BLaER1 (cell line): ENCODE measurements around the gene MITF.

Experiments used
- H3K27ac ChIP-seq: shearing (Covaris generic); formaldehyde crosslinking; 2 replicates; pipeline ENCODE4 v1.8.1; 2022
- H3K27me3 ChIP-seq: shearing (Covaris generic); formaldehyde crosslinking; 2 replicates; pipeline ENCODE4 v1.8.1; 2022
- H3K36me3 ChIP-seq: shearing (Covaris generic); formaldehyde crosslinking; 2 replicates; pipeline ENCODE4 v1.8.1; 2022
- H3K4me1 ChIP-seq: shearing (Covaris generic); formaldehyde crosslinking; 2 replicates; pipeline ENCODE4 v1.8.1; 2022
- H3K4me2 ChIP-seq: shearing (Covaris generic); formaldehyde crosslinking; 2 replicates; pipeline ENCODE4 v1.8.1; 2022
- H3K4me3 ChIP-seq: shearing (Covaris generic); formaldehyde crosslinking; 2 replicates; pipeline ENCODE4 v1.8.1; 2022
- H3K9ac ChIP-seq: shearing (Covaris generic); formaldehyde crosslinking; 2 replicates; pipeline ENCODE4 v1.8.1; 2022
- H3K9me3 ChIP-seq: shearing (Covaris generic); formaldehyde crosslinking; 2 replicates; pipeline ENCODE4 v1.8.1; 2022
- H4K20me1 ChIP-seq: shearing (Covaris generic); formaldehyde crosslinking; 2 replicates; pipeline ENCODE4 v1.8.1; 2022
- Cebpa-rat ChIP-seq: shearing (Covaris generic); IDR thresholded peaks from 2 replicates; pipeline ENCODE4 v1.8.1; 2022

The MITF gene

DNA sequence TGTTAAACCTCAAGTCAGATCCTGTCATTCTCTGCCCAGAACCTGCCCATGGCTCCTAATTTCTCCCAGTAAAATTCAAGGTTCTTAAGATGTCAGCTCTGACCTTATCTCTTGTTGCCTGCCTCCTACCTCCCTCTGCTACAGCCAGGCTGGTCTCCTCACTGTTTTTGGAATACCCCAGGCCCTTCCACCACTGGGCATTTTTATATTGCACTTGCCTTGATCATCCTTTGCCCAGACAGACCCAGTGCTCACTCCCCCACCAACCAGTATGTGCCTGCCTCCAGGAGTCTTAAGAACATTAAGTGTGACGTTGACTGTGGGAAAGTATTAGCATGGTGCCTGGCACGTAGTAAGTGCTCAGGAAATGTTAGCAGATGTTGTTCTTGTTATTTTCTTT, 3.1 kb downstream of the MITF start:
- Histone ChIP-seq H3K27me3 (peaks cover 17% of the 10 kb centered on the region), H3K9ac (no peak overlapping the region), H3K36me3 (no peaks in the 10 kb centered on the region), H3K4me2 (no peak overlapping the region), H3K4me3 (no peak overlapping the region), H3K4me1 (peaks cover 24% of the 10 kb centered on the region), H4K20me1 (no peaks in the 10 kb centered on the region), H3K27ac (no peak overlapping the region), H3K9me3 (no peaks in the 10 kb centered on the region)
- no peak for TF ChIP-seq Cebpa-rat

DNA sequence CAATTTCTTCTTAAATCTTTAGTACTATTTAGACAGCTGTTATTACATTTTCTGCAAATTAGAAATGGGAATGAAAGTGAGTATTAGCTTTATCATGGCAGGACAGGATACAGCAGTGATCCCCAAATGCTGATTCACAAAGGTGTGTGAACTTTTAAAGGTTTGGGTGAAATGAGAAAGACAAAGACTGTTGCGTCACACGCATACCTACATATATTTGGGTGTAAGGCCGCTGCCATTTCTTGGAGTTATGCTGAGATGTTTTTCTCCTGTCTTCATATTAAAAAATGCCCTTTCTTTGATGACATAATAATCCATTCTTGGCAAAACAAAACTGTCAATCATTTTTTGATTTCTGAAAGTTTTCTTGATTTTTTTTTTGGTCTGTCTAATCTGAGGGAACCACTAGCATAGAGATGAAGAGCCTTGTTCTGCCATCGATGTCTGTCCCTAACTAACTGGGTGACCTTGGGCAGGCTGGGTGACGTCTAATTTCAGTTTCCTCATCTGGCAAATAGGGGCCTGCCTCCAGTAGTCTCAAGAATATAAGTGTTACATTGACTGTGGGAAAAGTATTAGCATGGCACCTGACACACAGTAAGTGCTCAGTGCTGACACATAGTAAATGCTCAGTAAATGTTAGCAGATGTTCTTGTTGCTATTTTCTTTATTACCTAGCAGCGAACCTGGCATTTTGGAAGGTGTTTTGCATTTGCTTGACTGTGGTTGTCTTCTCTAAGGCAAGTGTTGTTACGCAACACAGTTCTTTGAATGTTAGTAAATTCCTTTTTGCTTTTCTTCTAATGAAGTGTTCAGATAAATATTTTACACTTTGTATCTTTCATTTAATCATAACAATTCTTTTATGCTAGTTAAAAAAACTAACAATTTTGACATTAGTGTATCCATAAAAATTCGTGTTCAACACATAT, 5.0 kb downstream of the MITF start:
- Histone ChIP-seq H3K9me3 (no peaks in the 10 kb centered on the region), H3K4me2 (no peak overlapping the region), H3K27ac (no peak overlapping the region), H3K4me3 (no peak overlapping the region), H3K4me1 (peaks cover 29% of the 10 kb centered on the region), H3K36me3 (no peaks in the 10 kb centered on the region), H4K20me1 (no peaks in the 10 kb centered on the region), H3K27me3 (peaks cover 17% of the 10 kb centered on the region), H3K9ac (no peak overlapping the region)
- peak; percentile 57; the same call in 1 of the 2 replicates for TF ChIP-seq Cebpa-rat

DNA sequence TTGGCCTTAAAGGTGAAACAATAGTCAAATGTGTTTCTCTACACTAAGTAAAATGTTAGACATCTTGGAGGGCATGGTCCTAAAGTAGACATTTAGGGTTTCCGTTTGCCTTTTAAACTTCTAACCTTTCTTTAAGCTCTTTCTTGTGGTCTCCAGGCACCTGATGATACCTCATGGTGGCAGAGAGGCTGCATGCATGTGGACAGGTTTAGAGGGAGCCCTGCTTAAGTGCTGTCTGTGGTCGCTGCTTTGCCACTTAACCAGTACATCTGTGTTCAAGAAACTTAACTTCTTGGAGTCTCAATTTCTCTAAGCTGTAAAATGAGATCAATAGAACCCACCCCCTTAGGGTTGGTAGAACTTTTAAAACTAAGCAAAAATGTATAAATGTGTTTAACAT, 6.2 kb downstream of the MITF start:
- H3K36me3 ChIP-seq, result no peaks in the 10 kb centered on the region
- H3K27ac ChIP-seq, result no peak overlapping the region

DNA sequence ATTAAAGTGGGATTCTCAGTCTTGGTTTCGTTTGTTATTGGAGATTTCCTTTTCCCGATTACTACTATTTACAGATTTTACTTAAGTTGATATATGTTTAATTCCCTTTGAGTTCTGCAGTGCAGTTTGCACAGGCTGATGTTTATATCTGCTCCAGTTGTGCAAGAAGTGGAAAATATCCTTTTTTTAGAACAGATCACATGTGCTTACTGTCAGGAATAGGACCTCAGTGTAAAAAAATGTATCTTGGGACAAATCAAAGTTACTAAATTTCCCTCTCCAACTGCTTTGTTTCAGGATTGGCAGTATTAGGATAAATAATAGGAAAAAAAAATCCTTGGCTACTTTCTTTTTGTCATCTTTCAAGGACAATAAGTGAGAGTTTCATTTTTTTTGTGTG, 6.9 kb downstream of the MITF start:
- no peaks in the 10 kb centered on the region; the same call in 1 of the 2 replicates for H3K27me3 ChIP-seq
- H3K9ac ChIP-seq, result no peak overlapping the region
- H3K9me3 ChIP-seq, result no peaks in the 10 kb centered on the region
- H3K4me3 ChIP-seq, result no peak overlapping the region
- H3K36me3 ChIP-seq, result no peaks in the 10 kb centered on the region
- no peak overlapping the region for H3K27ac ChIP-seq
- H3K4me1 ChIP-seq, result peaks cover 17% of the 10 kb centered on the region
- no peaks in the 10 kb centered on the region for H4K20me1 ChIP-seq
- TF ChIP-seq Cebpa-rat, result no peak
- H3K4me2 ChIP-seq, result peak overlapping the region; percentile 20; the same call in 1 of the 2 replicates

More for the DNA sequence above, 6.2 kb downstream of the MITF start:
- no peak for TF ChIP-seq Cebpa-rat
- Histone ChIP-seq H3K27me3 (peaks cover 6% of the 10 kb centered on the region), H3K9me3 (no peaks in the 10 kb centered on the region), H3K4me2 (peak overlapping the region; percentile 20; the same call in 1 of the 2 replicates), H4K20me1 (no peaks in the 10 kb centered on the region), H3K9ac (no peak overlapping the region), H3K4me1 (peaks cover 20% of the 10 kb centered on the region), H3K4me3 (no peak overlapping the region)

DNA sequence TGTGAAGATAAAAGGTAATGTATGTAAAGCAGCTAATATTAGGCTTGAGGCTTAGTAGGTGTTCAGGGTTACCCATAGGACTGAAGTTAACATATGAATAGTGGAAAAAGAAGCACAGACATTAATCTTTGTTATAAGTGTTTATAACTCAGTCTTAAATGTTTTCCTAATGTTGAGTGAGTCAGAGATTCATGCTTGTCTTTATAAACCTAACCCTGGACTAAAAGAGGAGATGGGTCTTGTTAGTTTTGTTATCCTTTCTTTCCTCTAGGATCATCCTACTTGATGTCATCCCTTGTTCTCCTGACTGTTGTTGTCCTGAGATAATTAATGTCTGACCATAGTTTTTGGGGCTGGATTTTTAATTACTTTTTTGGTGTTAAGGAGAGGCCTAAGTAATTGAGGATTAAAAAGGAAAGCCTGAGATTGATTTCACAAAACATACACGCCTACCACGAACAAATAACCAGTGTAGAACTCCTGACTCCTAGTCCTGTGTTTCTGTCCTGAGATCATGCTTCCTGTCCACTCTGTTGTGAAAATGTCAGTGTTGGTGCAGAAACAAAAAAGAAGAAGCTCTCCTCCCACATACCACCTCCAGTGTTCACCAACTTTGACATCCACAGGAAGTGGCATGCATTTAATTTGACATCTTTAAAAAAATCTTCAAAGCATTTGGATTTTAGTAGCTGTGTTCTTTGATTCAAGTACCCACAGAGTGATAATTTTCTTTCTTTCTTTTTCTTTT, 8.4 kb downstream of the MITF start:
- no peak overlapping the region for H3K4me3 ChIP-seq
- H4K20me1 ChIP-seq, result no peaks in the 10 kb centered on the region
- peak overlapping the region; percentile 8; the same call in 1 of the 2 replicates for H3K4me2 ChIP-seq
- TF ChIP-seq Cebpa-rat, result no peak
- no peak overlapping the region for H3K9ac ChIP-seq
- H3K36me3 ChIP-seq, result 0 out of 2 replicates have a peak, but pooled peaks cover under 1% of the 10 kb centered on the region
- peaks cover 17% of the 10 kb centered on the region for H3K4me1 ChIP-seq
- no peaks in the 10 kb centered on the region for H3K27me3 ChIP-seq
- no peak overlapping the region for H3K27ac ChIP-seq
- H3K9me3 ChIP-seq, result peaks cover 6% of the 10 kb centered on the region

DNA sequence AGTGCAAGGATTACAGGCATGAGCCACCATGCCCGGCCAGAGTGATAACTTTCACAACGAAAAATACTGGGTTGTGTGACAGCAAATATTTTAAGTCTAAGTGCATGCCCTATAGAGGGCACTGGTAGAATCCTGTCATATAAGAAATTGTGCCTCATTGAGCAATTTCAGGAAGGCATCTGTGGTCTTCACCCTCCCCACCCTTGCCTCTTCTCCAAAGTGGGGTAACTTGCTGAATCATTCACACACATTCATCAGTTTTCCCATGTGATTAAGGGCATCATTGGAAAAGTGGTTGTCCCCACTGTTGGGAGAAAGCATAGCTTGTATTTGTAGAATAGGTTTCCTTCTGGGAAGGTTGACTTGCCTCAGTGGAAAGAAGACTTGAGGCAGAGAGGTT, 9.2 kb downstream of the MITF start:
- Histone ChIP-seq H3K4me1 (peaks cover 17% of the 10 kb centered on the region), H3K4me3 (no peak overlapping the region), H3K4me2 (peak overlapping the region; percentile 8; the same call in 1 of the 2 replicates), H3K27ac (no peak overlapping the region), H3K27me3 (no peaks in the 10 kb centered on the region), H3K36me3 (0 out of 2 replicates have a peak, but pooled peaks cover 7% of the 10 kb centered on the region), H4K20me1 (no peaks in the 10 kb centered on the region), H3K9ac (no peak overlapping the region), H3K9me3 (peaks cover 14% of the 10 kb centered on the region)
- no peak for TF ChIP-seq Cebpa-rat

DNA sequence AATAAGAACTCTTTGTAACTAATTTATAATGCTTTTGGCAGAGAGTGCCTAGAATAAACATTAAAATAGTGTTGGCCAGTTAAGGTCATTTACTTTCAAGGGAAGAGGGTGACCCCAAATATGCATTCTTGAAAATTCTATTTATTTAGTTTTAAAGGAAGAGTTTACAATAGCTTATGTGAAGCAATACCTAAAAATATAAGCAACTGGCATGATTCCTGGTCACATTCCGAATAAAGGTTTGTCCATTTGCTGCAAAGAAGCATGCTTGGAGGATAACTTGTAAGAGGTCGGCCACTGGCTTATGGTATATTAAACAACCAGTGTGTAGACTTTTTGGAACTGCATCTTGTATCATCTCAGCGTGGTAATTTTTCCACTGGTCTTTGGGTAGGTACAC, 10.2 kb downstream of the MITF start:
- H3K27ac ChIP-seq, result no peak overlapping the region
- H3K4me3 ChIP-seq, result no peak overlapping the region
- peaks cover 23% of the 10 kb centered on the region for H3K9me3 ChIP-seq
- no peaks in the 10 kb centered on the region for H3K27me3 ChIP-seq
- no peak overlapping the region for H3K9ac ChIP-seq
- no peaks in the 10 kb centered on the region for H4K20me1 ChIP-seq
- H3K4me2 ChIP-seq, result no peak overlapping the region
- TF ChIP-seq Cebpa-rat, result no peak
- H3K4me1 ChIP-seq, result peaks cover 17% of the 10 kb centered on the region
- H3K36me3 ChIP-seq, result 0 out of 2 replicates have a peak, but pooled peaks cover 7% of the 10 kb centered on the region

DNA sequence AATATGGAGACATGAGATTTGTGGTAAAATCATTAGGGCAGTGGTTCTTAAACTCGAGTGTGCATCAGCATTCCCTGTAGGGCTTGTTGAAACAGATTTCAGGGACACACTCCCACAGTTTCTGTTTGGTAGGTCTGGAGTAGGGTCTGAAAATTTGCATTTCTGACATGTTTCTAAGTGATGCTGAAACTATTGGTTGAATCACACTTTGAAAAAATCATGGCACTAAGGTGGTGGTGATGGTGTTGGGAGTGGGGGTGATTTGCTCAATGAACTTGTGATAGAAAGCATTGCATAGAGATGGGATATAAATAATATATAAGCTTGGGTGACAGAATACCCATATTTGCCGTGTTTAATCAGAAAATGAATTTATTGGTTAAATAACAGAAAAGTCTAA, 11.3 kb downstream of the MITF start:
- Histone ChIP-seq H3K4me1 (peaks cover 17% of the 10 kb centered on the region), H3K4me2 (no peak overlapping the region)
- TF ChIP-seq Cebpa-rat, result no peak

DNA sequence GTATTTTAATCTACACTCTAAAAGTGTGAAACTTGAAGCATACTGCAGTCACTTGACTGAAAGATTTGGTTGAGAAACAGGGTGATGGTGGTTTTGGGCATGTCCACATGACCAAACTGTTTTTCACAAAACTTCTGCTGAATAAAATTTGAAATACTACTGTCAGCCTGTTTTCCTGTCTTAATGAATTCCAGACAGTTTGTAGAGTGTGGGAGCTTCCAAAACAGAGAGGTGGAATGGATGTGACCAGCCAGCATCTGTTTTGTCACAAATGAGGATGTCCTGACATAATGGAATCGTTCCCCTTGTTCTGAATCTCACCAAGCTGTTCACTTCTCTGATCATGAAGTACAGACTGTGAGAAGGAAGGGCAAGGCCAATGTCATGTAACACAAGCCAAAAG, 11.8 kb downstream of the MITF start:
- no peaks in the 10 kb centered on the region for H4K20me1 ChIP-seq
- H3K4me3 ChIP-seq, result no peak overlapping the region
- H3K36me3 ChIP-seq, result 0 out of 2 replicates have a peak, but pooled peaks cover 7% of the 10 kb centered on the region
- H3K4me1 ChIP-seq, result peaks cover 13% of the 10 kb centered on the region
- no peak overlapping the region for H3K27ac ChIP-seq
- no peaks in the 10 kb centered on the region for H3K27me3 ChIP-seq
- TF ChIP-seq Cebpa-rat, result no peak
- H3K9ac ChIP-seq, result no peak overlapping the region
- H3K4me2 ChIP-seq, result no peak overlapping the region
- peaks cover 23% of the 10 kb centered on the region for H3K9me3 ChIP-seq

More for the DNA sequence above, 11.3 kb downstream of the MITF start:
- H3K36me3 ChIP-seq, result 0 out of 2 replicates have a peak, but pooled peaks cover 7% of the 10 kb centered on the region
- no peak overlapping the region for H3K9ac ChIP-seq
- no peaks in the 10 kb centered on the region for H3K27me3 ChIP-seq
- H3K4me3 ChIP-seq, result no peak overlapping the region
- H3K27ac ChIP-seq, result no peak overlapping the region
- H3K9me3 ChIP-seq, result peaks cover 23% of the 10 kb centered on the region
- no peaks in the 10 kb centered on the region for H4K20me1 ChIP-seq
